Trophoblast cell (in vitro differentiated cells and primary cell): ENCODE measurements around the gene BAZ2A.

Experiments used
- DNase-seq, 2 donors: peaks; one replicate each; pipeline ENCODE4 v3.0.0-alpha.2; 2016
- H2AFZ ChIP-seq: 2 replicates; pipeline ENCODE4 v1.6.1; 2013; ENCODE audit warnings: low read length, moderate library complexity, mild to moderate bottlenecking; ENCODE audit not compliant: insufficient read depth, poor library complexity
- H2AK5ac ChIP-seq: 2 replicates; pipeline ENCODE4 v1.6.1; 2013; ENCODE audit warnings: mild to moderate bottlenecking, low read length
- H2BK120ac ChIP-seq: 2 replicates; pipeline ENCODE4 v1.6.1; 2013; ENCODE audit warnings: low read length, mild to moderate bottlenecking, moderate library complexity; ENCODE audit not compliant: insufficient read depth, poor library complexity
- H2BK12ac ChIP-seq: 2 replicates; pipeline ENCODE4 v1.6.1; 2013; ENCODE audit warnings: mild to moderate bottlenecking, low read length, moderate library complexity
- H2BK5ac ChIP-seq: 2 replicates; pipeline ENCODE4 v1.6.1; 2013; ENCODE audit warnings: low read length, low read depth, moderate library complexity, mild to moderate bottlenecking; ENCODE audit not compliant: poor library complexity
- H3K14ac ChIP-seq: 2 replicates; pipeline ENCODE4 v1.6.1; 2013; ENCODE audit warnings: mild to moderate bottlenecking, low read length
- H3K18ac ChIP-seq: 2 replicates; pipeline ENCODE4 v1.6.1; 2013; ENCODE audit warnings: mild to moderate bottlenecking, low read length
- H3K23ac ChIP-seq: 2 replicates; pipeline ENCODE4 v1.6.1; 2013; ENCODE audit warnings: low read length
- H3K27ac ChIP-seq: 2 replicates; pipeline ENCODE4 v1.5.1; 2013; ENCODE audit warnings: low read depth, mild to moderate bottlenecking, inconsistent platforms, low read length, moderate library complexity
- H3K27me3 ChIP-seq: 2 replicates; pipeline ENCODE4 v1.6.1; 2013; ENCODE audit warnings: inconsistent platforms, mild to moderate bottlenecking, low read length, moderate library complexity; ENCODE audit not compliant: insufficient read depth
- H3K36me3 ChIP-seq, 2 experiments: 1 replicate in 1 of 2; 2 replicates in 1 of 2; pipeline ENCODE4 v1.6.1; 2013; ENCODE audit warnings: low read length in 2 of 2, mild to moderate bottlenecking in 2 of 2, moderate library complexity in 1 of 2; ENCODE audit not compliant: insufficient read depth in 2 of 2, control insufficient read depth in 1 of 2
- H3K4ac ChIP-seq: 2 replicates; pipeline ENCODE4 v1.6.1; 2013; ENCODE audit warnings: low read depth, mild to moderate bottlenecking, low read length, moderate library complexity
- H3K4me1 ChIP-seq, 2 experiments: 1 replicate in 1 of 2; 2 replicates in 1 of 2; pipeline ENCODE4 v1.6.1; 2013; ENCODE audit warnings: low read length in 2 of 2, mild to moderate bottlenecking in 2 of 2, moderate library complexity in 1 of 2; ENCODE audit not compliant: insufficient read depth in 2 of 2, control insufficient read depth in 1 of 2
- H3K4me2 ChIP-seq: 2 replicates; pipeline ENCODE4 v1.6.1; 2013; ENCODE audit warnings: inconsistent platforms, mild to moderate bottlenecking, low read length, moderate library complexity
- H3K4me3 ChIP-seq: 2 replicates; pipeline ENCODE4 v1.5.1; 2013; ENCODE audit warnings: mild to moderate bottlenecking, low read depth, low read length, inconsistent platforms
- H3K79me1 ChIP-seq: one replicate; pipeline ENCODE4 v1.6.1; 2013; ENCODE audit warnings: low read length
- H3K79me2 ChIP-seq: 2 replicates; pipeline ENCODE4 v1.6.1; 2013; ENCODE audit warnings: low read length, mild to moderate bottlenecking; ENCODE audit not compliant: control insufficient read depth, insufficient read depth, poor library complexity
- H3K9ac ChIP-seq: 2 replicates; pipeline ENCODE4 v1.6.1; 2013; ENCODE audit warnings: mild to moderate bottlenecking, low read length
- H3K9me3 ChIP-seq: 2 replicates; pipeline ENCODE4 v1.6.1; 2013; ENCODE audit warnings: low read depth, mild to moderate bottlenecking, control low read depth, inconsistent platforms, low read length; ENCODE audit not compliant: insufficient read depth
- H4K12ac ChIP-seq: 2 replicates; pipeline ENCODE4 v1.6.1; 2013; ENCODE audit warnings: low read depth, mild to moderate bottlenecking, low read length, moderate library complexity
- H4K8ac ChIP-seq: 2 replicates; pipeline ENCODE4 v1.6.1; 2013; ENCODE audit warnings: low read depth, mild to moderate bottlenecking, low read length, moderate library complexity
- H4K91ac ChIP-seq: one replicate; pipeline ENCODE4 v1.6.1; 2013; ENCODE audit warnings: low read depth, mild to moderate bottlenecking, low read length, moderate library complexity
- WGBS: extraction: QIAGEN DNeasy Blood & Tissue Kit; methylation state at CpG from one replicate; pipeline ENCODE4 v1.1.7; 2013; ENCODE audit warnings: missing lambda C conversion rate; ENCODE audit not compliant: insufficient read length, insufficient coverage; ENCODE audit errors: extremely low coverage; 5-methylcytosine and 5-hydroxymethylcytosine counted together

BAZ2A gene

DNA sequence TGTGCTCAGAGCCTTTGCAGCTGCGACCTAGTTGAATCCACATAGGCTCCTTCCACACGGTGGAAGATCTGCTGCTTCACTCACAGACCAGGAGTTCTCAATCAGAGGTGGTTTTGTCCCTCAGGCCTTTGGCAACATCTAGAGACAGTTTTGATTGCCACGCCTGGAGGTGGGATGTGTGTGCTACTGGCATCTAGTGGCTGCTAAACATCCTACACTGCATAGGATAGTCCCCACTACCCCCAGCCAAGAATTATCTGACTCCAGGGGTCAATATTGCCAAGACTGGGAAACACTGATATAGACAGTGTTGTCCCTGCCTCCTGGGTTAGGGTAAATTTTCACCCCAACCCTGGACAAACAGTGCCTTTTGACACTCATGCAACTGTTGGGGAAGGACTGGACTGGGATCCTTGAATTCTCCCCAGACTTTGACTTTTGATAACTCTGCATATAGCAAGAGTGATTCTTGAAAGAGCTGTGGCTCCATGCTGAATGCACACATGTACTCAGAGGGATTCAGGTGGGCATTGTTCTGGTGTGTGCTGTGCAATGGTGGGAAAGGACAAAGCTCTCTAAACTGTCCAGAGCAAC lies 39.8 kb downstream of the BAZ2A start:
- Histone ChIP-seq H3K27me3 (no peaks in the 10 kb centered on the region), H2BK5ac (no peak overlapping the region), H3K36me3 (peaks cover 23 to 39% of the 10 kb centered on the region in 2 experiments), H4K91ac (no peak overlapping the region), H4K12ac (no peak overlapping the region), H3K9ac (no peak overlapping the region), H3K23ac (no peak overlapping the region), H3K4me1 (peaks cover 0 to 2% of the 10 kb centered on the region in 2 experiments), H3K4me3 (no peak overlapping the region), H2BK12ac (no peak overlapping the region), H3K79me2 (no peaks in the 10 kb centered on the region), H3K79me1 (no peaks in the 10 kb centered on the region), H3K9me3 (no peaks in the 10 kb centered on the region), H2AFZ (no peak overlapping the region), H4K8ac (no peak overlapping the region), H3K4ac (no peak overlapping the region), H3K27ac (no peak overlapping the region), H3K14ac (no peak overlapping the region), H3K18ac (no peak overlapping the region), H2AK5ac (no peak overlapping the region), H3K4me2 (no peak overlapping the region), H2BK120ac (no peak overlapping the region)
- no CpG with 5 or more reads among the region's 3 CpGs for WGBS
- DNase-seq, result no peak

GRCh38 chr12:56589783-56590182 lies 40.3 kb downstream of the BAZ2A start:
- no peak overlapping the region for H3K23ac ChIP-seq
- H3K14ac ChIP-seq, result no peak overlapping the region
- H2BK120ac ChIP-seq, result no peak overlapping the region
- H3K4ac ChIP-seq, result no peak overlapping the region
- no peak overlapping the region for H3K9ac ChIP-seq
- H3K27ac ChIP-seq, result no peak overlapping the region
- no peak overlapping the region for H4K8ac ChIP-seq
- no peaks in the 10 kb centered on the region for H3K79me1 ChIP-seq
- H2AFZ ChIP-seq, result no peak overlapping the region
- WGBS, result no CpG with 5 or more reads among the region's 1 CpG
- no peaks in the 10 kb centered on the region for H3K79me2 ChIP-seq
- no peak overlapping the region for H2BK5ac ChIP-seq
- H4K91ac ChIP-seq, result no peak overlapping the region
- no peak overlapping the region for H2BK12ac ChIP-seq
- no peak overlapping the region for H3K4me2 ChIP-seq
- H3K4me1 ChIP-seq, result peaks cover 0 to 2% of the 10 kb centered on the region in 2 experiments
- H3K27me3 ChIP-seq, result no peaks in the 10 kb centered on the region
- no peak overlapping the region for H3K4me3 ChIP-seq
- no peak for DNase-seq
- H3K36me3 ChIP-seq, result peaks cover 23 to 37% of the 10 kb centered on the region in 2 experiments
- no peak overlapping the region for H3K18ac ChIP-seq
- H2AK5ac ChIP-seq, result no peak overlapping the region
- no peak overlapping the region for H4K12ac ChIP-seq
- no peaks in the 10 kb centered on the region for H3K9me3 ChIP-seq

DNA sequence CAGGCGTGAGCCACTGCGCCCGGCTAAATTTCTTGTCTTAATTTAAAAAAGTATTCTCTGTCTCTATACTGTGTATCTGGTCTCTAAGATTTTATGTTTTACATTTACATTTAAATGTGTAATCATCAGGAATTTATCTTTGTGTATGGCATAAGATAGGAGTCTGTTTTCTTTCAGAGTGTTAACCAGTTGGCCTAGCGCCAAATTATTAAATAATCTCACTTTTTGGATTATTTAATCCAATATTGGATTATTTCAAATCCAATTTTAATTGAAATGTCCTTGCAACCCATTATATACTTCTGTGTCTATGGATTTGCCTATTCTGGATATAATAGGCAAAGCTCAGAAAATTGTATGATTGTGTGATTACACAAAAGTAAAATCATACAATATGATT lies 45.0 kb downstream of the BAZ2A start:
- Histone ChIP-seq H2BK5ac (no peak overlapping the region), H2AFZ (no peak overlapping the region), H3K79me2 (no peaks in the 10 kb centered on the region), H3K9ac (no peak overlapping the region), H3K79me1 (no peaks in the 10 kb centered on the region), H2BK120ac (no peak overlapping the region), H4K8ac (no peak overlapping the region), H3K36me3 (peaks cover 32 to 49% of the 10 kb centered on the region in 2 experiments), H3K4ac (no peak overlapping the region), H2AK5ac (no peak overlapping the region), H3K4me2 (no peak overlapping the region), H3K4me1 (no peaks in the 10 kb centered on the region), H4K91ac (no peak overlapping the region), H3K4me3 (no peak overlapping the region), H3K27ac (no peak overlapping the region), H3K18ac (no peak overlapping the region), H4K12ac (no peak overlapping the region), H3K14ac (no peak overlapping the region), H2BK12ac (no peak overlapping the region), H3K9me3 (no peaks in the 10 kb centered on the region), H3K27me3 (no peaks in the 10 kb centered on the region), H3K23ac (no peak overlapping the region)
- WGBS, result no CpG with 5 or more reads among the region's 4 CpGs
- DNase-seq, result no peak

DNA sequence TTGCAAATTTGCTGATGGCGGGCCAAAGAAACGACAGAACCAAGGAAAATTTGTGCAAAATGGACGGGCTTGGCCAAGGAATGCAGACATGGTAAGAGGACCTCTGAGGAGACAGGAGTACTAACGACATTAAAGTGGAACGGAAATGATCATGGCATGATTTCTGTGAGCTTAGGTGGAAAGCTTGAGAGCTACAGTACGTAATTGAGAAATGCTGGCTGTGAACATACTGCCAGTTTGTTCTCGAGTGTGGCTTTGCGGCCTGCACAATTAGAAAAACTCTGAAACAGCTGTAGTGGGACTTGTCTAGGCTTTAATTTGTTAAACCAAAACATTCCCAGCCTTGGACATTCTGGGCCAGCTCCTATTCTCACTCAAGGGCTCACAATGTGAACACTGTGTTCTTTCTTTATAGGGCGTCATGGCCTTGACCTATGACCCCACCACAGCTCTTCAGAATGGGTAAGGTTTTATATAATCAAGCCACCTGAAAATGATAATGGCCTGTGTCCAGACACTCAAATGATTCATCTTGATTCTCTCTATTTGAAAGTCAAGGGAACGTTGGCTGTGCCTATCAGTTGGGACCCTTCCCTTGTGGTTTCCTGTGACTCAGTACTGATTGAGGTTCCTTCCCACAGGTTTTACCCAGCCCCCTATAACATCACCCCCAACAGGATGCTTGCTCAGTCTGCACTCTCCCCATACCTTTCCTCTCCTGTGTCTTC lies 48.5 kb downstream of the BAZ2A start:
- no peak overlapping the region for H2BK5ac ChIP-seq
- no peaks in the 10 kb centered on the region for H3K4me1 ChIP-seq
- H3K18ac ChIP-seq, result no peak overlapping the region
- no peak overlapping the region for H4K8ac ChIP-seq
- H3K27ac ChIP-seq, result no peak overlapping the region
- WGBS, result no CpG with 5 or more reads among the region's 10 CpGs
- no peak overlapping the region for H4K91ac ChIP-seq
- no peak overlapping the region for H3K23ac ChIP-seq
- no peak overlapping the region for H3K4ac ChIP-seq
- H3K4me2 ChIP-seq, result no peak overlapping the region
- H3K4me3 ChIP-seq, result no peak overlapping the region
- H4K12ac ChIP-seq, result no peak overlapping the region
- no peaks in the 10 kb centered on the region for H3K79me2 ChIP-seq
- no peak overlapping the region for H2AFZ ChIP-seq
- H3K9me3 ChIP-seq, result no peaks in the 10 kb centered on the region
- peaks cover 15 to 22% of the 10 kb centered on the region in 2 experiments for H3K36me3 ChIP-seq
- no peak overlapping the region for H3K14ac ChIP-seq
- no peaks in the 10 kb centered on the region for H3K27me3 ChIP-seq
- no peaks in the 10 kb centered on the region for H3K79me1 ChIP-seq
- no peak overlapping the region for H3K9ac ChIP-seq
- no peak overlapping the region for H2AK5ac ChIP-seq
- no peak overlapping the region for H2BK12ac ChIP-seq
- no peak overlapping the region for H2BK120ac ChIP-seq
- DNase-seq, result no peak
